Measurements from ENCODE around the gene ANKRD36C.
"Not testable (repeated sequence)": the region's sequence is repeated elsewhere in the genome, so short reads cannot be mapped to it uniquely, and the experiment has no call there.

ANKRD36C gene

DNA sequence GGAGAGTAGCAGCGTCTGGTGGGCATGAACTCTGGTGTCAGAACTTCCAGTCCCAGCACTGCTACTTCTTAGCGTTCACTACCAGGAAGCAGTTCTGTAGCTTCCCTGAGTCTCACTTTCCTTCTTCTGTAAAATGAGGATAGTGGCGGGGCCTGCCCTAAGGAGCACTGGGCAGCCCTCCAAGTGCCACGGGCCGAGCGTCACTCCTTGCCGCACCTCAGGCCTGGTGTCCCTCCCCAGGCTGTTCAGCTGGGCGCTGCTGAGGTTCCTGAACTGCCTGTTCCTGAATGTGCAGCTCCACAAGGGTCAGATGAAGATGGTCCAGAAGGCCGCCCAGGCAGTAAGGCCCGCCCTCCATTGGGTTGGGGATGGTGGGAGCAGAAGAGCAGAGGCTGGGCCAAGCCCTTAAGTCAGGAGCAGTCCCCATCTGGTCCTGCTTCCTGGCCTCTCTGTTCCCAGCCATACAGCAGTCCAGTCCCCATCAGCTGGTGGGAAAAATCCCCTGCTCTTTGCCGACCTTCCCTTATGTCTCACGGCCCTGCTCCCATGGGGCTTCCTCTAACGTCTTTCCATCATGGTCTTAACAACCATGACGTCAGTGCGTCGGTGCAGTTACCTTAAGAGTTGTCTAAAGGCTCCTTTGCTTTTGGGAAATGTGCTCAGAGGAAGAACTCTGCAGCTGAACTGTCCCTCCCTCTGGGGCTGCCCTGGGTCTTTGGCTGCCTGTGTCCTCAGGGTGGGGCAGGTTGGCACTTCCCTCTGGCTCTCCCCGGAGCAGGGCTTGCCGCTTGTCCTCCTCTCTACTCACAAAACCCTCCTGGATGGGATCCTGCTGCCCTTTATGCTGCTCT, 195.2 kb downstream of the ANKRD36C start:
- not testable (repeated sequence) for DNase-seq

DNA sequence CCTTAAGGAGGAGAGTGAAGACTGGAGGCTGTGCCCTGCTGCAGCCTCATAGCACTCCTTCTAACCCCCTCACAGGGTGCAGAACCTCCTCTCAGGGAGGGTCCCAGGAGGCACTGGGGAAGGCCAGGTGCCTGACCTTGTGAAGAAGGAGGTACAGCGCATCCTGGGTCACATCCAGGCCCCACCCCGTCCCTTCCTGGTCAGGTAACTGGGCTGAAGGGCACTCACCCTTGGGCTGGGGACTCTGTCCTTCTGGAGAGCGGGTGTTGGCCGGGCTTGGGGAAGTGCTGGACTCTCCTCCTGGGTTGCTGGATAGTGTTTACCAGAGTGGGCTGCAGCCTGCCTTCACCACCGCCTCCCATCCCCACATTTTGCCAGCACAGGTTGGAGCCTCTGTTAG, 197.7 kb downstream of the ANKRD36C start:
- DNase-seq, result not testable (repeated sequence)

DNA sequence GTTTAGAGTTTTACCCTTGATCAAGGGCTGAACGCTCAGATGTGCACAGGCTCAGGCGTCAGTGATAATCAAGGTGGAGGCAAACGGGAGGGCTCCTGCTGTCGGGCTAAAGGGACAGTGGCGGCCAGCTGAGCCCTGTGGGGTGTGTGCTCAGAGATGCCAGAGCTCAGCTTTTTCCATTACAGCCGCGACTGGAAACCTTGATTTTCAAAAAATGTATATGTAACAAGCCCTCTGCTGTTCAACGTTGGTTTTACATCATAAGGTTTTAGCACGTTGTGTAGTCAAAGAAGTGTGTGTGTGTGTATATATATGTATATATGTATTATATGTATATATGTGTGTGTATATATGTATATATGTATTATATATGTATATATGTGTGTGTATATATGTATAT, 201.4 kb downstream of the ANKRD36C start:
- not testable (repeated sequence) for DNase-seq

- DNase-seq, result not testable (repeated sequence)
Measured at GRCh38 chr2:95789385-95789784, 202.2 kb downstream of the ANKRD36C start.

DNA sequence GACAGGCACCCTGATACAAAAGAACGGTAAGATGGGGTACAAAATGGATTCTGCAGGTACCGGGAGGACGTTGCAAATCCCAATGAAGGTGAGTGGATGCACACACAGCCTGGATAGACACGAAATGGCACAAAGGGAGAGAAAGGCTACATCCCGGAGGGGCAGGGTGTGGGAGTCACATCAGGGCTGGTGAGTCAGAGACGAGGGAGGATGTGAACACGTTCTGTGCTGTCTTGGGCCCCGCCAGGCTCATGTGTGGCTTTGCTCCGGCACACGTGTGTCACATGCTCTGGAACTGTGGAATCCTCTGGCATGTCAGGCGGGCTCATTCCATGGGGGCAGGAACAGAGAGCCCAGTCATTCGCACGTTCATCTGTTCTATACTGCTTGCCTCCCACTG, 203.0 kb downstream of the ANKRD36C start:
- not testable (repeated sequence) for DNase-seq
